K562 (cell line): ENCODE data around the gene COX18. TPM values are rescaled to one million over a fixed set of nuclear protein-coding genes. Genes with fewer than 3 reads are reported as not detected.

Experiments
- CTCF ChIP-seq, 3 experiments: IDR thresholded peaks in 2 of 3; conservative IDR thresholded peaks in 1 of 3; 2 replicates each; pipeline ENCODE4 v1.5.1; 2011 to 2012; ENCODE audit warnings: low read length in 3 of 3, mild to moderate bottlenecking in 3 of 3, control low read depth in 2 of 3, improper control_type of control experiment in 1 of 3, inconsistent platforms in 1 of 3, low read depth in 1 of 3, mixed read lengths in 1 of 3, moderate library complexity in 1 of 3; ENCODE audit not compliant: insufficient read depth in 2 of 3
- DEAF1 ChIP-seq: fragments of 450-650 bp; formaldehyde crosslinking; IDR thresholded peaks from 2 replicates; pipeline ENCODE4 v1.4.0; 2020; ENCODE audit warnings: mild to moderate bottlenecking, moderate library complexity
- JUND ChIP-seq, 2 experiments: IDR thresholded peaks; 2 replicates in 1 of 2; 3 replicates in 1 of 2; pipeline ENCODE4 v1.6.1; 2011; ENCODE audit warnings: borderline replicate concordance in 2 of 2, low read depth in 2 of 2, low read length in 2 of 2, improper control_type of control experiment in 1 of 2, missing biosample characterization in 1 of 2, missing genetic modification characterization in 1 of 2, missing genetic modification reagents in 1 of 2
- SMC3 ChIP-seq: conservative IDR thresholded peaks from 2 replicates; pipeline ENCODE4 v1.6.1; 2011; ENCODE audit warnings: low read depth, low read length, improper control_type of control experiment; ENCODE audit not compliant: insufficient read depth
- TEAD4 ChIP-seq, 2 experiments: sonication (generic) in 1 of 2; formaldehyde crosslinking in 1 of 2; IDR thresholded peaks; 2 replicates each; pipeline versions ENCODE4 v1.6.1 to v1.8.0; 2012 to 2022; ENCODE audit warnings: borderline replicate concordance in 1 of 2, inconsistent platforms in 1 of 2, low read length in 1 of 2, mild to moderate bottlenecking in 1 of 2, missing genetic modification reagents in 1 of 2
- ZNF384 ChIP-seq: IDR thresholded peaks from 2 replicates; pipeline ENCODE4 v1.6.1; 2012; ENCODE audit warnings: low read depth, low read length, improper control_type of control experiment
- polyA plus RNA-seq, 8 experiments: library from polyadenylated mRNA; depleted of rRNA in 4 of 8; stranded (reverse) in 5 of 8; unstranded in 3 of 8; fragments of >200 nt; fragmentation: Nextera tagmentation in 2 of 8; fragmentation: Illumina TruSeq in 1 of 8; extraction: Ambion mirVana in 2 of 8; extraction: Trizol in 1 of 8; gene quantifications; 2 replicates each; pipeline versions ENCODE4 v1.2.1 to v1.2.3, GENCODE V29; 2011 to 2014; ENCODE audit warnings: inconsistent platforms in 1 of 8, missing spikeins in 1 of 8
- total RNA-seq, 7 experiments: library from RNA; depleted of rRNA in 6 of 7; stranded (reverse); fragments of >200 nt in 6 of 7; fragmentation: Illumina TruSeq in 2 of 7; extraction: Trizol in 2 of 7; gene quantifications; 2 replicates each; pipeline versions ENCODE4 v1.2.1 to v1.2.3, GENCODE V29; 2011 to 2021; ENCODE audit warnings: low replicate concordance in 1 of 7

COX18 gene
- total and polyA plus RNA-seq, 9 of the 15 experiments (the other 6 are each of a cell fraction or from before 2014, with no cell fraction given), result 7.0 to 21.3 (median 14.7) TPM

GRCh38 chr4:73019462-73020047, 50.0 kb downstream of the COX18 start (continued):
- TF ChIP-seq TEAD4 (IDR thresholded peaks at IDR 0.05; ENCODE audit: low read length) (0 out of 2 replicates have a peak, but pooled peaks have one; percentile 14), TEAD4 (CRISPR knock-in tag; IDR thresholded peaks at IDR 0.05; ENCODE audit: borderline replicate concordance) (no peak), JUND (IDR thresholded peaks at IDR 0.05; ENCODE audit: borderline replicate concordance, low read depth, low read length) (0 out of 2 replicates have a peak, but pooled peaks have one; percentile 3), JUND (tag; IDR thresholded peaks at IDR 0.05; ENCODE audit: borderline replicate concordance, low read depth, low read length) (no peak), DEAF1 (CRISPR knock-in tag) (peak; percentile 79), CTCF (IDR thresholded peaks at IDR 0.05 in 2 of 3, conservative IDR thresholded peaks at IDR 0.05 in 1 of 3; ENCODE audit: insufficient read depth in 2 of 3, low read depth in 1 of 3, low read length in 3 of 3) (peak; percentile 53 to 80 (median 55); a peak in 5 of 6 replicates), SMC3 (peak; percentile 62), ZNF384 (0 out of 2 replicates have a peak, but pooled peaks have one; percentile 40)
